ENCODE data around the gene NOS1AP. TPM values are rescaled to one million over a fixed set of nuclear protein-coding genes. Genes with fewer than 3 reads are reported as not detected.

NOS1AP gene
- total RNA-seq, 1 experiment from 2014 or later, result 0.76 TPM

GRCh38 chr1:162294015-162294414 lies 224.5 kb downstream of the NOS1AP start:
- no peak for DNase-seq (ENCODE audit: low read depth)

- DNase-seq (ENCODE audit: low read depth), result no peak
These were observed 227.7 kb downstream of the NOS1AP start for GRCh38 chr1:162297208-162297607.

- DNase-seq (ENCODE audit: low read depth), result no peak
These were observed 228.8 kb downstream of the NOS1AP start for GRCh38 chr1:162298266-162298665.

- no peak for DNase-seq (ENCODE audit: low read depth)
These were observed 229.5 kb downstream of the NOS1AP start for GRCh38 chr1:162299018-162299417.

GRCh38 chr1:162300057-162300917 lies 230.8 kb downstream of the NOS1AP start:
- no peak for DNase-seq (ENCODE audit: low read depth)

GRCh38 chr1:162301696-162302095 lies 232.2 kb downstream of the NOS1AP start:
- DNase-seq (ENCODE audit: low read depth), result no peak

- DNase-seq (ENCODE audit: low read depth), result no peak
These were observed 233.0 kb downstream of the NOS1AP start for GRCh38 chr1:162302306-162303003.

- DNase-seq (ENCODE audit: low read depth), result no peak
These were observed 233.5 kb downstream of the NOS1AP start for GRCh38 chr1:162303004-162303344.

GRCh38 chr1:162304736-162305135 lies 235.2 kb downstream of the NOS1AP start:
- DNase-seq (ENCODE audit: low read depth), result no peak

GRCh38 chr1:162305969-162306368 lies 236.5 kb downstream of the NOS1AP start:
- DNase-seq (ENCODE audit: low read depth), result peak; percentile 53

GRCh38 chr1:162310337-162310736 lies 240.8 kb downstream of the NOS1AP start:
- DNase-seq (ENCODE audit: low read depth), result peak; percentile 74

- DNase-seq (ENCODE audit: low read depth), result no peak
These were observed 244.7 kb downstream of the NOS1AP start for GRCh38 chr1:162314206-162314605.

- DNase-seq (ENCODE audit: low read depth), result no peak
These were observed 246.2 kb downstream of the NOS1AP start for GRCh38 chr1:162315673-162316072.

- DNase-seq (ENCODE audit: low read depth), result no peak
These were observed 246.7 kb downstream of the NOS1AP start for GRCh38 chr1:162316187-162316586.

GRCh38 chr1:162317621-162318020 lies 248.1 kb downstream of the NOS1AP start:
- no peak for DNase-seq (ENCODE audit: low read depth)

- peak; percentile 44 for DNase-seq (ENCODE audit: low read depth)
These were observed 250.1 kb downstream of the NOS1AP start for GRCh38 chr1:162319493-162320175.

- no peak for DNase-seq (ENCODE audit: low read depth)
These were observed 252.4 kb downstream of the NOS1AP start for GRCh38 chr1:162321809-162322422.

GRCh38 chr1:162323023-162323422 lies 253.5 kb downstream of the NOS1AP start:
- DNase-seq (ENCODE audit: low read depth), result no peak

GRCh38 chr1:162324396-162324795 lies 254.9 kb downstream of the NOS1AP start:
- no peak for DNase-seq (ENCODE audit: low read depth)

- DNase-seq (ENCODE audit: low read depth), result no peak
These were observed 257.1 kb downstream of the NOS1AP start for GRCh38 chr1:162326559-162326958.

GRCh38 chr1:162327144-162327787 lies 257.8 kb downstream of the NOS1AP start:
- no peak for DNase-seq (ENCODE audit: low read depth)

- no peak for DNase-seq (ENCODE audit: low read depth)
These were observed 258.3 kb downstream of the NOS1AP start for GRCh38 chr1:162327788-162328165.
